Duodenal mucosa (tissue), 2 donors: ENCODE measurements around the gene TSPAN14.

Experiments
- H3K27ac ChIP-seq: one replicate; pipeline ENCODE4 v1.7.0; 2013; ENCODE audit warnings: low read depth, low read length
- H3K27me3 ChIP-seq, 2 donors: one replicate each; pipeline ENCODE4 v1.7.0; 2013; ENCODE audit warnings: low read length in 2 of 2, control low read depth in 1 of 2; ENCODE audit not compliant: insufficient read depth in 2 of 2, control insufficient read depth in 1 of 2
- H3K36me3 ChIP-seq, 2 donors: one replicate each; pipeline ENCODE4 v1.7.0; 2013; ENCODE audit warnings: low read length in 2 of 2, control low read depth in 1 of 2; ENCODE audit not compliant: insufficient read depth in 2 of 2, control insufficient read depth in 1 of 2
- H3K4me1 ChIP-seq, 2 donors: one replicate each; pipeline ENCODE4 v1.7.0; 2013; ENCODE audit warnings: low read length in 2 of 2, control low read depth in 1 of 2; ENCODE audit not compliant: insufficient read depth in 2 of 2, control insufficient read depth in 1 of 2
- H3K4me3 ChIP-seq, 2 donors: one replicate each; pipeline ENCODE4 v1.7.0; 2013; ENCODE audit warnings: low read length in 2 of 2, low read depth in 1 of 2
- H3K9ac ChIP-seq, 2 donors: one replicate each; pipeline ENCODE4 v1.7.0; 2013; ENCODE audit warnings: low read length in 2 of 2, low read depth in 1 of 2
- H3K9me3 ChIP-seq, 2 donors: one replicate each; pipeline ENCODE4 v1.7.0; 2013; ENCODE audit warnings: low read length in 2 of 2, control low read depth in 1 of 2; ENCODE audit not compliant: control insufficient read depth in 1 of 2

The TSPAN14 gene

GRCh38 chr10:80453842-80454512 is at the start of gene TSPAN14:
Gene TSPAN14 (plus strand): TSS chr10:80454310. CDS start chr10:80489234, 34,924 bp downstream.
- H3K4me3 ChIP-seq: peak within 1 kb of the TSS; percentile 83 to 89
- peak within 1 kb of the TSS; percentile 81 to 88 for H3K9ac ChIP-seq
- no peaks in the 10 kb centered on the region for H3K36me3 ChIP-seq
- H3K27ac ChIP-seq: peak within 1 kb of the TSS; percentile 90
- H3K4me1 ChIP-seq: peaks cover 38 to 42% of the 10 kb centered on the region in 2 donors
- no peaks in the 10 kb centered on the region for H3K27me3 ChIP-seq
- peaks cover 0 to 4% of the 10 kb centered on the region in 2 donors for H3K9me3 ChIP-seq

- peaks cover 13% of the 10 kb centered on the region in 2 donors for H3K4me1 ChIP-seq
- no peak overlapping the region for H3K27ac ChIP-seq
- no peak overlapping the region for H3K9ac ChIP-seq
- H3K27me3 ChIP-seq: no peaks in the 10 kb centered on the region
- H3K36me3 ChIP-seq: no peaks in the 10 kb centered on the region
- H3K4me3 ChIP-seq: no peak overlapping the region
- no peaks in the 10 kb centered on the region for H3K9me3 ChIP-seq
Measured at GRCh38 chr10:80405035-80405434, 49.1 kb upstream of the TSPAN14 start.

- Histone ChIP-seq H3K4me1 (peaks cover 18 to 19% of the 10 kb centered on the region in 2 donors), H3K9me3 (no peaks in the 10 kb centered on the region), H3K4me3 (no peak overlapping the region), H3K27ac (no peak overlapping the region), H3K9ac (no peak overlapping the region), H3K27me3 (no peaks in the 10 kb centered on the region), H3K36me3 (no peaks in the 10 kb centered on the region)
Measured at GRCh38 chr10:80405626-80406025, 48.5 kb upstream of the TSPAN14 start.

- Histone ChIP-seq H3K27ac (peak overlapping the region; percentile 45), H3K36me3 (no peaks in the 10 kb centered on the region), H3K4me1 (peaks cover 24 to 25% of the 10 kb centered on the region in 2 donors), H3K9ac (no peak overlapping the region), H3K9me3 (no peaks in the 10 kb centered on the region), H3K27me3 (no peaks in the 10 kb centered on the region), H3K4me3 (no peak overlapping the region)
Measured at GRCh38 chr10:80406204-80406603, 47.9 kb upstream of the TSPAN14 start.

GRCh38 chr10:80407812-80408241 is 46.3 kb upstream of the TSPAN14 start:
- Histone ChIP-seq H3K9me3 (no peaks in the 10 kb centered on the region), H3K4me3 (peak overlapping the region; percentile 82), H3K36me3 (no peaks in the 10 kb centered on the region), H3K9ac (peak overlapping the region; percentile 68 to 86), H3K27me3 (no peaks in the 10 kb centered on the region), H3K27ac (peak overlapping the region; percentile 61), H3K4me1 (peaks cover 40 to 41% of the 10 kb centered on the region in 2 donors)

DNA sequence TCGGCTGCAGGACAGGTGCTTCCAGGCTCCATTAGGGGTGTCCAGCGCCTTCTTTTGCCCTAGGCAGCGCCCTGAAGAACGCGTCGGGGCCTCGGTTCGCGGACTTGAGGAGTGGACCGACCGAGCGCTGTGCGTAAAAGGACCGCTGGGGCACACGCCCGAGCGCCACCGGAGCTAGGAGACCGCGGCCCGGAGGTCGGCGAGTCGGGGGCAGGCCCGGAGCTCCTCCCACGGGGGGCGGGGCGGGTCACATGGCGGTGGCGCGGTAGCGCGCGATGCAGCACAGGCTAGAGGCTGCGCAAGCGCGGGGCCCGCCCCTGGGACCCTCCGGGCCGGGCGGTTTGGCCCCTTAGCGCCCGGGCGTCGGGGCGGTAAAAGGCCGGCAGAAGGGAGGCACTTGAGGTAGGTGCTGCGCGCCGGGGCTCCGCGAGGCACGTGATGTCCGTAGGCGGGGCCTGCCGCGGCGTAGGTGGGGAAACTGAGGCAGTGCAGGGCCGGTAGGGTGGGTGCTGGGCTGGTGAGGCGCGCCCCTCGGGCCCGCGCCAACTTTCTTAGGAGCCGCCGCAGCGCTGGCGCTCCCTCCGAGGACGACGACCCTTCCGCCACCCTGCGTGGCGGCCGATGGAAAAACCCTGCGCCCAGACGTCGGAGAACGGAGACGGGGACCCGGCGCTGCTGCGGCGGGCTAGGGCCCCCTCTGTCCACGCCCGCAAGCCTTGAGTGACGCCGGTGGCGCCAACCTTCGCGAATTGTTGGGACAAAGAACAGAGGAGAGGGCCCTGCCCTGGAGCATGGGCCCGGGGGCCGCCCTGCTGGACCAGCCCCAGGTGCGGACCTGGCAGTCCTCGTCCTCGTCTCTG is 45.6 kb upstream of the TSPAN14 start, which contains the start of gene PRXL2A:
PRXL2A (plus strand) TSS at position 310 of the 860 bp plus-strand sequence. CDS start 11,917 bp downstream, outside the sequence.
- H3K36me3 ChIP-seq: no peaks in the 10 kb centered on the region
- peak within 1 kb of the TSS; percentile 82 for H3K4me3 ChIP-seq
- peaks cover 44 to 46% of the 10 kb centered on the region in 2 donors for H3K4me1 ChIP-seq
- H3K27ac ChIP-seq: peak within 1 kb of the TSS; percentile 61
- peak within 1 kb of the TSS; percentile 68 to 86 for H3K9ac ChIP-seq
- no peaks in the 10 kb centered on the region for H3K27me3 ChIP-seq
- H3K9me3 ChIP-seq: no peaks in the 10 kb centered on the region

GRCh38 chr10:80409121-80409520 is 45.0 kb upstream of the TSPAN14 start:
- Histone ChIP-seq H3K9me3 (no peaks in the 10 kb centered on the region), H3K4me1 (peaks cover 51 to 52% of the 10 kb centered on the region in 2 donors), H3K27me3 (no peaks in the 10 kb centered on the region), H3K9ac (peak overlapping the region; percentile 68 to 86), H3K36me3 (no peaks in the 10 kb centered on the region), H3K4me3 (peak overlapping the region; percentile 82), H3K27ac (peak overlapping the region; percentile 61)

- H3K36me3 ChIP-seq: no peaks in the 10 kb centered on the region
- peak overlapping the region; percentile 4 to 82 for H3K4me3 ChIP-seq
- peak overlapping the region; percentile 21 to 86 for H3K9ac ChIP-seq
- no peaks in the 10 kb centered on the region for H3K27me3 ChIP-seq
- H3K27ac ChIP-seq: no peak overlapping the region
- H3K9me3 ChIP-seq: no peaks in the 10 kb centered on the region
- peaks cover 61 to 62% of the 10 kb centered on the region in 2 donors for H3K4me1 ChIP-seq
Measured at GRCh38 chr10:80410122-80410521, 44.0 kb upstream of the TSPAN14 start.

GRCh38 chr10:80410578-80411145 is 43.4 kb upstream of the TSPAN14 start:
- H3K4me3 ChIP-seq: peak overlapping the region; percentile 4 to 82
- no peaks in the 10 kb centered on the region for H3K36me3 ChIP-seq
- peaks cover 66 to 68% of the 10 kb centered on the region in 2 donors for H3K4me1 ChIP-seq
- H3K27me3 ChIP-seq: no peaks in the 10 kb centered on the region
- H3K9me3 ChIP-seq: no peaks in the 10 kb centered on the region
- peak overlapping the region; percentile 21 to 58 for H3K9ac ChIP-seq
- H3K27ac ChIP-seq: no peak overlapping the region
